Sigmoid colon (tissue), 7 donors: ENCODE data around the gene CFB. TPM values are rescaled to one million over a fixed set of nuclear protein-coding genes. Genes with fewer than 3 reads are reported as not detected.
"Not testable (repeated sequence)": the region's sequence is repeated elsewhere in the genome, so short reads cannot be mapped to it uniquely, and the experiment has no call there.

Source experiments
- DNase-seq: peaks from one replicate; pipeline ENCODE4 v3.0.0-alpha.2; 2019
- H3K27ac ChIP-seq, 4 donors: fragments of 200-600 bp; sonication (generic); one replicate each; pipeline ENCODE4 v1.5.1; 2016 to 2019; ENCODE audit warnings: mild to moderate bottlenecking in 1 of 4
- H3K27me3 ChIP-seq, 3 donors: fragments of 200-600 bp; sonication (generic); one replicate each; pipeline ENCODE4 v1.5.1; 2019; ENCODE audit warnings: mild to moderate bottlenecking in 1 of 3
- H3K36me3 ChIP-seq, 4 donors: fragments of 200-600 bp; sonication (generic); one replicate each; pipeline ENCODE4 v1.5.1; 2016 to 2019
- H3K4me1 ChIP-seq, 4 donors: fragments of 200-600 bp; sonication (generic); one replicate each; pipeline ENCODE4 v1.5.1; 2017 to 2019
- H3K4me3 ChIP-seq, 4 donors: fragments of 200-600 bp; sonication (generic); one replicate each; pipeline ENCODE4 v1.5.1; 2017 to 2019; ENCODE audit warnings: mild to moderate bottlenecking in 2 of 4, moderate library complexity in 1 of 4
- H3K9me3 ChIP-seq, 4 donors: fragments of 200-600 bp in 3 of 4; sonication (generic) in 3 of 4; one replicate each; pipeline versions ENCODE4 v1.5.1 to v1.6.1; 2013 to 2019
- EP300 ChIP-seq, 4 donors: sonication (generic); formaldehyde crosslinking; IDR thresholded peaks; one replicate each; pipeline ENCODE4 v1.6.1; 2017; ENCODE audit warnings: antibody characterized with exemption in 4 of 4
- POLR2A ChIP-seq, 2 donors: fragments of 450-650 bp; IDR thresholded peaks; one replicate each; pipeline ENCODE4 v1.6.1; 2016; ENCODE audit warnings: antibody characterized with exemption in 2 of 2, mild to moderate bottlenecking in 2 of 2, moderate library complexity in 2 of 2
- POLR2AphosphoS5 ChIP-seq, 4 donors: sonication (generic); formaldehyde crosslinking; IDR thresholded peaks; one replicate each; pipeline ENCODE4 v1.6.1; 2017; ENCODE audit warnings: antibody characterized with exemption in 4 of 4
- WGBS, 2 donors: extraction: QIAGEN DNeasy Blood & Tissue Kit; methylation state at CpG; one replicate each; pipeline ENCODE4 v1.1.7; 2013; 5-methylcytosine and 5-hydroxymethylcytosine counted together
- intact Hi-C: fragments of 100-400 bp; cut with DNase I; formaldehyde crosslinking; loops from one replicate; pipeline ENCODE4 v1.15.1; 2023
- polyA plus RNA-seq, 3 donors: library from polyadenylated mRNA; stranded (reverse); fragments of 200-250 nt; gene quantifications; one replicate each; pipeline ENCODE4 v1.2.3, GENCODE V29; 2013
- total RNA-seq, 4 donors: library from RNA; depleted of rRNA; stranded (reverse); fragments of >200 nt; gene quantifications; one replicate each; pipeline ENCODE4 v1.1.0, GENCODE V29; 2016
- TF ChIP-seq, protein P1 (sequence below), 4 experiments: fragments of 450-650 bp in 3 of 4; fragments of 200-600 bp in 1 of 4; IDR thresholded peaks; one replicate each; pipeline ENCODE4 v1.5.1; 2016 to 2019; ENCODE audit warnings: antibody characterized with exemption in 4 of 4, mild to moderate bottlenecking in 3 of 4, moderate library complexity in 2 of 4
- donor health status: healthy with polysubstance abuse.
- donor health status: Bipolar disorder and iron deficiency.
- donor health status: healthy.

Gene CFB
- total and polyA plus RNA-seq, 7 donors = 3.6 to 118 (median 23.9) TPM

GRCh38 chr6:31977816-31978431, 32.0 kb downstream of the CFB start:
- H3K36me3 ChIP-seq = peaks cover 0 to 11% (median 9%) of the 10 kb centered on the region in 4 donors
- no peak for TF ChIP-seq POLR2AphosphoS5 (IDR thresholded peaks at IDR 0.05)
- TF ChIP-seq EP300 (IDR thresholded peaks at IDR 0.05) = no peak
- no peak for TF ChIP-seq POLR2A (IDR thresholded peaks at IDR 0.05)
- TF ChIP-seq, protein P1, sequence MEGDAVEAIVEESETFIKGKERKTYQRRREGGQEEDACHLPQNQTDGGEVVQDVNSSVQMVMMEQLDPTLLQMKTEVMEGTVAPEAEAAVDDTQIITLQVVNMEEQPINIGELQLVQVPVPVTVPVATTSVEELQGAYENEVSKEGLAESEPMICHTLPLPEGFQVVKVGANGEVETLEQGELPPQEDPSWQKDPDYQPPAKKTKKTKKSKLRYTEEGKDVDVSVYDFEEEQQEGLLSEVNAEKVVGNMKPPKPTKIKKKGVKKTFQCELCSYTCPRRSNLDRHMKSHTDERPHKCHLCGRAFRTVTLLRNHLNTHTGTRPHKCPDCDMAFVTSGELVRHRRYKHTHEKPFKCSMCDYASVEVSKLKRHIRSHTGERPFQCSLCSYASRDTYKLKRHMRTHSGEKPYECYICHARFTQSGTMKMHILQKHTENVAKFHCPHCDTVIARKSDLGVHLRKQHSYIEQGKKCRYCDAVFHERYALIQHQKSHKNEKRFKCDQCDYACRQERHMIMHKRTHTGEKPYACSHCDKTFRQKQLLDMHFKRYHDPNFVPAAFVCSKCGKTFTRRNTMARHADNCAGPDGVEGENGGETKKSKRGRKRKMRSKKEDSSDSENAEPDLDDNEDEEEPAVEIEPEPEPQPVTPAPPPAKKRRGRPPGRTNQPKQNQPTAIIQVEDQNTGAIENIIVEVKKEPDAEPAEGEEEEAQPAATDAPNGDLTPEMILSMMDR (IDR thresholded peaks at IDR 0.05) = no peak
- no peaks in the 10 kb centered on the region for H3K27me3 ChIP-seq
- no peak overlapping the region for H3K27ac ChIP-seq
- no peak overlapping the region for H3K4me3 ChIP-seq
- peaks cover 0 to 13% (median 8%) of the 10 kb centered on the region in 4 donors for H3K4me1 ChIP-seq
- peak; percentile 46 for DNase-seq
- intact Hi-C loops = loop anchor here (10.0 kb wide), 1 partner anchor 217 kb away; the partner anchor contains the start of genes GPSM3 and PBX2
- 95 to 96% methylated on average over 12 of the region's 12 CpGs for WGBS, 2 donors
- H3K9me3 ChIP-seq = no peaks in the 10 kb centered on the region

DNA sequence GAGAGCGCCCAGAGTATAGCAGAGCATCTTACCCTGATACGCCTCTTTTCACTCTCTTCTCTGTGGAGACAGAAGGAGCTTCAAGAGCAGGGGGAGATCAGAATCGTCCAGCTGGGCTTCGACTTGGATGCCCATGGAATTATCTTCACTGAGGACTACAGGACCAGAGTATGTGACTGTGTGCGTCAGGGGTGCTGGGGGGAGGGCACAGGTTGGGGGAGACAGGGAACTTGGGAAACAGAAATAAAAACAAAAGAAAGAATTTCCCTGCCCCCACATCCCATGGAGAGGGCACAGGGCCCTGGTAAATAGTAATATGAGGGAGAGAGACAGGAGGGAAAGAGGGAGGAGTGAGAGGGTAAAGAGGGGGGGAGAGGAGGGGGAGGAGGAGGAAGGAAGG, 32.9 kb downstream of the CFB start:
- TF ChIP-seq EP300 (IDR thresholded peaks at IDR 0.05) (no peak), POLR2AphosphoS5 (IDR thresholded peaks at IDR 0.05) (no peak), POLR2A (IDR thresholded peaks at IDR 0.05) (no peak)
- TF ChIP-seq, protein P1 (IDR thresholded peaks at IDR 0.05) = no peak
- WGBS, 2 donors = 85 to 95% methylated on average over 5 of the region's 5 CpGs

DNA sequence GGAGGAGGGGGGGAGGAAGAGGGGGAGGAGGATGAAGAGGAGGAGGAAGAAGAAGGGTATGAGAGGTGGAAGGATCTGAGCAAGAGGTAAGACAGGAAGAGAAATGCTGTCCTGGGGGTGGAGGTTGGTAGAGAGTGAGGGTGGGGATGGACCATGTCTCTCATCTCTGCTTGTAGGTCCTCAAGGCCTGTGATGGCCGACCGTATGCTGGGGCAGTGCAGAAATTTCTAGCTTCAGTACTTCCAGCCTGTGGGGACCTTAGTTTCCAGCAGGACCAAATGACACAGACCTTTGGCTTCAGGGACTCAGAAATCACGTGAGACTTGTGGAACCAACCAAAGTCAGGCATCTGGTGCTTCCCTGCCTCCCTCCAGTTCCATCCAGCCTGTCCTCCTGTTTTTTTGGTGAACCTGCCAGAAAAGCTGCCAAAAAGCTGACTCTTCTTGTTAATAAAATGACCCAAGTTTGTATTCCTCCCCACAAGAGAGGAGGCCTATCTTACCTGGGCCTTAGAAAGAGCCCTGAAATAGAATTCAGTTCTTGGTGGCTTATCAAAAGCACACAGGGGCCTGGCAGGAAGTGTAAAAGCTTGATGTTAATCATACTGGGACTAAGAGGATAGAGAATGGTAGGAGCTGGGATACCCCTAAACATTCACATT, 33.5 kb downstream of the CFB start:
- WGBS, 2 donors = 88 to 96% methylated on average over 3 of the region's 3 CpGs
- intact Hi-C loops = loop anchor here (10.0 kb wide), 1 partner anchor 215 kb away; the partner anchor contains the start of genes GPSM3 and PBX2
- peaks cover 0 to 11% (median 9%) of the 10 kb centered on the region in 4 donors for H3K36me3 ChIP-seq
- peak; percentile 46 for DNase-seq
- H3K27me3 ChIP-seq = no peaks in the 10 kb centered on the region
- no peaks in the 10 kb centered on the region for H3K9me3 ChIP-seq
- no peaks in the 10 kb centered on the region for H3K4me1 ChIP-seq
- no peak for TF ChIP-seq EP300 (IDR thresholded peaks at IDR 0.05)
- TF ChIP-seq POLR2AphosphoS5 (IDR thresholded peaks at IDR 0.05) = no peak
- H3K4me3 ChIP-seq = no peak overlapping the region
- H3K27ac ChIP-seq = peak overlapping the region in 2 of 4 donors; percentile 1 to 17

More for the DNA sequence above, 32.9 kb downstream of the CFB start:
- H3K4me1 ChIP-seq = peaks cover 0 to 4% (median 0%) of the 10 kb centered on the region in 4 donors
- peaks cover 0 to 11% (median 9%) of the 10 kb centered on the region in 4 donors for H3K36me3 ChIP-seq
- no peaks in the 10 kb centered on the region for H3K9me3 ChIP-seq
- H3K27ac ChIP-seq = no peak overlapping the region
- DNase-seq = no peak
- H3K27me3 ChIP-seq = no peaks in the 10 kb centered on the region
- intact Hi-C loops = loop anchor here (10.0 kb wide), 1 partner anchor 216 kb away; the partner anchor contains the start of genes GPSM3 and PBX2
- H3K4me3 ChIP-seq = no peak overlapping the region

DNA sequence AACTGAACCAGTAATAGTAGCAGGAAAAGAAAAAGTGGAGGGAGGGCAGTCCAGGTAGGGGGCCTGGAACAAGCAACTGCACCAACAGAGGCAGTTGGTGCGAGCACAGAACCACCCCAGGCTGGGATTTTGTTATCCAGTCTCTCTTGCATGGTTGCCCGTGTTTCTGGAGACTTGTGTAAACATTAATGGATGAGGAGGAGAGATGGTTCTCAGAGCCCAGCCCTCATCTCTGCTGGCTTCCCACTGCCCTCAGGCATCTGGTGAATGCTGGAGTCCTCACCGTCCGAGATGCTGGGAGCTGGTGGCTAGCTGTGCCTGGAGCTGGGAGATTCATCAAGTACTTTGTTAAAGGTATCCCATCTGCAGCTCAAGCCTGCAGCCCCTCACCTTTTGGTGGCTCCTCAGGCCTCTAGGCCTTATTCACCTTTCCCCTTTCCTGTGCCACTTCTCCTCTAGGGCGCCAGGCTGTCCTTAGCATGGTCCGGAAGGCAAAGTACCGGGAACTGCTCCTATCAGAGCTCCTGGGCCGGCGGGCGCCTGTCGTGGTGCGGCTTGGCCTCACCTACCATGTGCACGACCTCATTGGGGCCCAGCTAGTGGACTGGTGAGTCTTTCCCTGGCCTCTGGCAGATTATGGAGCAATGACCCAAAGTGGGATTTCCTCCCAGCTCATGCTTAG, 34.4 kb downstream of the CFB start:
- H3K4me3 ChIP-seq, intact Hi-C loops, H3K9me3 ChIP-seq, H3K27ac ChIP-seq, H3K27me3 ChIP-seq, H3K4me1 ChIP-seq: not testable (repeated sequence)
- peak; percentile 39 for DNase-seq
- peaks cover 0 to 11% (median 9%) of the 10 kb centered on the region in 4 donors for H3K36me3 ChIP-seq
- WGBS, 2 donors = 92 to 95% methylated on average over 13 of the region's 13 CpGs

GRCh38 chr6:31980998-31981397, 35.1 kb downstream of the CFB start:
- DNase-seq, H3K9me3 ChIP-seq, H3K4me1 ChIP-seq, H3K4me3 ChIP-seq, H3K27me3 ChIP-seq, intact Hi-C loops, H3K27ac ChIP-seq: not testable (repeated sequence)
- peaks cover 0 to 11% (median 9%) of the 10 kb centered on the region in 4 donors for H3K36me3 ChIP-seq
- no CpG with 5 or more reads among the region's 5 CpGs for WGBS, 2 donors

- not testable (repeated sequence) for DNase-seq
These were observed 35.8 kb downstream of the CFB start, which contains the start of gene C4A for GRCh38 chr6:31981744-31982143. Gene C4A, plus strand, starts transcription at chr6:31982057. Its CDS starts 51 bp downstream, at chr6:31982108.

GRCh38 chr6:31989363-31989762, 43.5 kb downstream of the CFB start:
- H3K36me3 ChIP-seq, H3K27me3 ChIP-seq, intact Hi-C loops, H3K27ac ChIP-seq, H3K4me3 ChIP-seq, H3K4me1 ChIP-seq, H3K9me3 ChIP-seq, DNase-seq: not testable (repeated sequence)
- WGBS, 2 donors = no CpG with 5 or more reads among the region's 10 CpGs

More at GRCh38 chr6:31981744-31982143, 35.8 kb downstream of the CFB start, which contains the start of gene C4A:
- no CpG with 5 or more reads among the region's 7 CpGs for WGBS, 2 donors
- intact Hi-C loops, H3K27ac ChIP-seq, H3K4me3 ChIP-seq, H3K4me1 ChIP-seq, H3K27me3 ChIP-seq, H3K9me3 ChIP-seq: not testable (repeated sequence)
- peaks cover 0 to 11% (median 9%) of the 10 kb centered on the region in 4 donors for H3K36me3 ChIP-seq

GRCh38 chr6:31994421-31994820, 48.5 kb downstream of the CFB start:
- H3K9me3 ChIP-seq, H3K27me3 ChIP-seq, H3K27ac ChIP-seq, intact Hi-C loops, H3K4me3 ChIP-seq, H3K4me1 ChIP-seq, H3K36me3 ChIP-seq: not testable (repeated sequence)
- WGBS, 2 donors = 94 to 97% methylated on average over 9 to 10 of the region's 14 CpGs
- DNase-seq = peak; percentile 40

- H3K36me3 ChIP-seq, intact Hi-C loops: not testable (repeated sequence)
- DNase-seq = peak; percentile 53
These were observed 50.5 kb downstream of the CFB start for GRCh38 chr6:31996385-31996784.

More at GRCh38 chr6:31996385-31996784, 50.5 kb downstream of the CFB start:
- not testable (repeated sequence) for H3K9me3 ChIP-seq, H3K4me1 ChIP-seq, H3K27me3 ChIP-seq, H3K27ac ChIP-seq, H3K4me3 ChIP-seq
- 92 to 94% methylated on average over 6 of the region's 6 CpGs for WGBS, 2 donors
